ENCODE results near the gene FRMPD4.

Gene FRMPD4

GRCh38 chrX:12753366-12753765, 615.1 kb downstream of the FRMPD4 start:
- DNase-seq (ENCODE audit: low read depth in 2 of 2) = no peak

DNA sequence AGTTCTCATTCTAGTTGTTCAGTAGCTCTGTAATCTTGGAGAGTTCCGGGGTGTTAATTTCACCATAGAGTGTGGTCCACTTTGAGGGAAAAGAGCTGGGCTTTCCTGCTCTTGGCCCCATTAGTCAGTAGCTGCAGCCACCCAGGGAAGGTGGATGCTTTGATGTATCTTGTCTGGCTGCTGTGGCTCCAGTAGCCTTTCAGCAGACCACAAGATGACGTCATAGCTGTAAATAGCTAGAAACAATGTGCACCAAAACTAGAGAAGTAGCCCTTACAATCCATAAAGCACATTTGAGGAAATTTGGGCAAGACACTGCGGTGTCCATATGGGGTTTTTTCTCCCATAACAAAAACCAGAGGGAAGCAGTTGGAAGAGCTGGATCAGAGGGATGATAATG, 620.0 kb downstream of the FRMPD4 start:
- no peak for DNase-seq (ENCODE audit: low read depth in 2 of 2)

DNA sequence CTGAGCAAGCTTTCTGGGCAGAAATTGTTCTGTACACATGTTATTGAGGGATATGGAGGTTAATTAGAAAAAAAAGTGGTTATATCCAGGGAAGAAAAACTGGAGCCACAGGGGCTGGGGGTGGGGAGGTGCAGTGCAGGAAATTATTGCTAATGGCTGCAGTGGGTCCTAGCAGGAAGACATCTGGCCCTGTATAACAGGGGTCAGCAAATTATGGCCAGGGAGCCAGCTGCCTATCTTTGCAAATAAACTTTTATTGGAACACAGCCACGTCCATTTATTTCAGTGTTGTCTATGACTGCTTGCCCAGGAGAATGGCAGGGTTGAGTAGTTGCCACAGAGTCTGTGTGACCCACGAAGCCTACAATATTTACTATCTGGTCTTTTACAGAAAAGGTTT, 629.6 kb downstream of the FRMPD4 start:
- DNase-seq (ENCODE audit: low read depth in 2 of 2) = no peak

DNA sequence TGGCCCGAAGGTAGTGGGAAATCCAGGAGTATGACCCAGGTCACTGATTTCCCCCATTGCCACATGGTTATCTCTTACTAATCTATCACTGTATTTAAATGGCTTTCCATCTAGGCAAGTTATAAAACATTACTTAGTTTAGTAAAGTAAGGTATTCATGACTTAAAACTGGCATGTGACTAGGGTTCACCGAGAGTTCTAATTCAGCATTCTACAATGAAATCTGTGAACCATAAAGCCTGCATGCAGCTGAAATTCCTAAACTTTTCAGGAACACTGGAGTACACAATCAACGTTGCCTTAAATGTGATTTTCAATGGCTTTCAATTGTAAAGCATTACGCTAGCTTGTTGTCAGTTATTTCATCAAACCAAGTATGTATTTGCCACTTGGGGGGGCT, 630.2 kb downstream of the FRMPD4 start:
- DNase-seq (ENCODE audit: low read depth in 2 of 2) = no peak

DNA sequence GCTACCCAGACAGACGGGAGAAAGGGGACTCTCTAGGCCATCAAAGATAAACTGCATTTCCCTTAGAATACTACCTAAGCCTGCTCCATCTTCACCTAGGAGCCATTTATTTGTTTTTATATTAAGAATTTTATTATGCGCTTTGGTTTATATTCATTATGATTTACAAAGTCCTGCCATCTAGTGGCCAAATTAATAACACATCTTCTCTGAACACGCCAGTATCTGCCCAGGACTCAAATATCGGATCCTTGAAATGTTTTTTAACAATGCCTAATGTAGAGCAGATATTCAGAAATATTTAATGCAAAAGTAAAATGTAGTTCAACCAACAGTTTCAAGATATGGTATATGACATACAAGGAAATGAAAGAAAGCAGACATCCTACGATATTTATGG, 632.2 kb downstream of the FRMPD4 start:
- no peak for DNase-seq (ENCODE audit: low read depth in 2 of 2)

DNA sequence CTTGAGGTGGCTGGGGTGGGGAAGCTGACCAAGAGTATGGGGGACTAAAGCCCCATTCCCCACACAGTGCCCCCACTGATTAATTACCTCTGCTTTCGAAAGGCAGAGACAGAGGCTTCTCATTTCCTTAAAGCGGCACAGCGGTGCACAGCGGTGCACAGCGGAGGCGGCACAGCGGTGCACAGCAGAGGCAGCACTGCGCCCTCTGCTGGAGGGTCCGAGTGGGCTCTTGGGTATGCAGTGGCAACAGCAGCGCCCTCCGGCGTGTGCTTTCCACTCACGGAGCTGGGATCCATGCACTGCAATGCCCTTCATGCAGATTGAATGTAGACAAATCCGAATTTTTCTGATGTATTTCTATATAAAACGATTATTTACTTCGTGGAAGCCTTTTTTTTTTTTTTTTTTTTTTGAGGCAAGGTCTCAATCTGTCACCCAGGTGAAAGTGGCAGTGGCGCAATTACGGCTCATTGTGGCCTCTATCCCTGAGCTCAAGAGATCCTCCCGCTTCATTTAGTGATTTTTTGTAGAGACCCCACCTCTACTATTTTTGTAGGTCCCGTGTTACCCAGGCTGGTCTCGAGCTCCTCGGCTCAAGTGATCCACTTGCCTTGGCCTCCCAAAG, 633.3 kb downstream of the FRMPD4 start:
- peak; percentile 45 to 54 for DNase-seq (ENCODE audit: low read depth in 2 of 2)

Data from activated CD4-positive, alpha-beta T cell treated with anti-CD3 and anti-CD28 coated beads for 24 hours (primary cell).